COLO668 (cell line): ENCODE measurements around the gene FAU.
A peak's percentile ranks its signal among the peaks of the same experiment; 100 is the strongest.

Experiments used
- DNase-seq: peaks from one replicate; lab custom pipeline; 2025; ENCODE audit not compliant: unreplicated experiment; lab: John Stamatoyannopoulos, UW

FAU gene

DNA sequence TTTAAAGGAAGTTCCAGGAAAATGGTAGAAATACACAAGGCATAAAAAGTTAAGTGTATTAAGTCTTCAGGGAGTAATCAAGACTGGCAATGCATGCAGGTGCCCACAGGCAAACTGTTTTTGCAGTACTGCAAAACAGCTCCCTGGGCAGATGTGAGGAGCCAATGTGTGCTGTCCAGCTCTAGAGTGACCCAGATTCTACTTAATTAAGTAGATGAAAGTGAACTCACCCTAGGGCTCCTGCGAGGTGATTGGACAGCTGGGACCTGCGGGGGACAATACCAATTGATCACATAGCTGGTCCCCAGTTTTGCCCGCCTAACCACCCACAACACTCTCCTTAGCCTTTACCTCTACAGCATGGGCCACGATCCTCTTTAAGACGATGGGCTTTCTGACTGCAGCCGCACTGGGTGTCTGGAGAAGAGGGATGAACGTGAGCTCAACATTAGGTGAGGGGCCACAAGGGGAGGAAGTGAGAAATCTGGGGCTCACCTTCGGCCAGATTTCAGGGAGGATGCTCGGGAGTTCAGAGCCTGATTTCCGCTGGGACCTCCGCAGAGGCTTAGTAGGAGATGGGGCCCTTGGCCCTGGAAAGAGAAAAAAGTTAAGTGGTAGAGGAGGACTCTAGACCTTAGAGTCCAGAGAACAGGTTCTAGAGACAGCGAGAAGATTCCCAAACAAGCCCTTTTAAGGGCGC lies 38.6 kb downstream of the FAU start:
- DNase-seq, result no peak

DNA sequence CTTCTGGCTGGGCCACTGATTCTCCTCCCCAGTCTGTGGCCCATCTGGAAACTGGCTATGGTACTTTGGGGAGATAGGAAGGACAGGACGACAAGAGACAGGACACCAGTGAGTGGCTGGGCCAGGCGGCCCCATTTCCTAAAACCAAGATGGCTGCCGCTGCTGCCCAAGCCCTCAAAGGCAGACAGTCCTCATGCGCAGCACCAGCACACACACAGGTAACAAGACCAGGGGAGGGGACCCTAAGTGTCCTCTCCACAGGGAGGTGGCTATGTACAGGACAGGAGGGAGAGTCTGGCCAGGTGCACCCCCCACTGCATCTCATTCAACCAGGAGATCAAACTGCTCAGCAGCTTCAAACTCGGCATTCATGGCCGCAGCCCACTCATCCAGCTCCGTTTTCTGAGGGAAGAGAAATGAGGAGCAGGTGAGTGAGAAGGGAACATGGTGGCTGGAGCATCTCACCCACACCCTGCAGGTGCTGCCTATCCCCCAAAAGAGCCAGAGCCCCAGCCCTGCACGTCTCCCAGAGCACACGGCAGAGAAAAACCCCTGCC lies 43.1 kb downstream of the FAU start:
- no peak for DNase-seq

DNA sequence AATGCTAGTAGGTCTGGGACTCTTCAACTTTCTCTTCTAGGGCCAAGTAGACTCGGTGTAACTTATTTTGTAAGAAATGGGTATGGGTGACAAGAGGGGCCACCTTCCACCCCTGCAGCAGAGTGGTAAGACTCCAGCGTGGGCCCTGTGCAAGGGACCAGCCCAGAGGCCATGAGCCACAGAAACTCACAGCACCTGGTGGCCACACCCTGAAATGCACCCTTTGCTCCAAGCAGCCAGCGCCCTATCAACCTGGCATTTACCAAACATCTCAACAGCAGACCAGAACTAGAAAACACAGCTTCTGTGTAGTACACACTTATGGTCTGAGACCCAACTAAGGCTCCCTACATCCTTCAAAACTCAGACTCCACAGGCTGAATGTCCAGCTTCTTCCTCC lies 43.8 kb downstream of the FAU start:
- peak; percentile 65 for DNase-seq

DNA sequence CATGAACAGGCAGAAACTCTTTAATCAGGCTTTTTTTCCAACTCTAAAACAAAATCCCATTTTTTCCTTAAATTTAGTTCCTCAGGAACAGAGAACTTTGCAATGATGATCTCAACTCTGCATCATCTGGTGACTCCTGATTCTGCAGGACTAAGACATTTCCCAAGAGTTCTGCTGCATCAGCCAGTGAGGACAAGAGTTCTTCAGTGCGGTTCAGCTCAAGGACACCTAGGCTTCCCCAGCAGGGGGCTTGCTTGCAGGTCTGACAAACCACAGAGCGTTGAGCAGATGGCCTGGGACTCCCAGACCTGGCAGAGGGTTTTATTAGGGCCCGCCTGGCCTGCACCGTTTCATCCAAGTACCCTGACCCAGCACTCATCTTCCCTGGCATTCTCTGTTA lies 44.5 kb downstream of the FAU start:
- no peak for DNase-seq

DNA sequence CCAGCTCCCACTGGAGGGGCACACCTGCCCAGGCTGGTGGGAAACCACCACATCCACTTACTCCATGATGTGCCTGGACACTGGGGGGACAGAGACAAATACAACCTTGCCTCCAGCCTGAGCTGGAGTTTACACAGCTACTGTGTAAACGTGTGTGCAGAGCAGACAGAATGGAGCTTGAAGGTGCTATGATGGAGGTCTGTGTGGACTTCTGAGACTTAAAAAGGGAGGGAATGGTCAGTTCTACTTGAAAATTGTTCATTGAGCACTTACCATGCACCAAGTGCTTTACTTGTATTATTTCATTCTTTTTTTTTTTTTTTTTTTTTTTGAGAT lies 49.3 kb downstream of the FAU start:
- no peak for DNase-seq

DNA sequence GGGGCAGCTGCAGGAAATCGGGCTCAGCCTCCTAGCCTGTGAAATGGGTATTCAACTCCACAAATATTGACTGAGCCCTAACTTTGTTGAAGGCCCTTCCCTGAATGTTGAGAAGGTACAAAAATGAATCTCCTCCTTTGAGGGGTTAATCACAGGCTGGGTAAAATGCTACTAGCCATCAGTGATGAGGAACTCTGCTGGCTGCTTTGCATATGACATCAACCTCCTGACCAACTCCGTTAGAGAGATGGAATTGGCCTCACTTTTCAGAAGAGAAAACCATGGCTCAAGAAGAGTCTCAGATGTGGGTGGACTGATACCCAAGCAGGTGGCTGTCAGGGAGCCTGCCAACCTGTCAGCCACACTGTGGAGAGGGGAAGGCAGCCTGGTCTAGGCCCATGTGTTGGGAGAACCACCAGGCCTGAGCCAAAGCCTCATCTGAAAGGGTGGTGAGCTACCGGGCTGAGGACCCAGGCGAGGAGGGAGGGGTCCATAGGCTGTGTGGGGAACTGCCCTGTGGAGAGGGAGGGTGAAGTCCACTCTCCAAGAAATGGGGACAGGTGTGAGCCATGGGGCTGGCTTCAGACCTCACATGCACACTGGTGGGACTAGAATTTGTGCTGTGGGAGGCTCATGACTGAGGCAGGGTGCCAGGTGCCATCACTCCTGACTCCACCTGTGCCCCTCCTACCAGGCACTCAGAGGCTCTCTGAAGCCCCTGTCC lies 49.9 kb downstream of the FAU start:
- DNase-seq, result no peak
